ENCODE results near the gene DPYSL4. TPM values are rescaled to one million over a fixed set of nuclear protein-coding genes. Genes with fewer than 3 reads are reported as not detected.

The DPYSL4 gene
- total and polyA plus RNA-seq, 4 experiments from 2014 or later = 0.21 to 1.8 (median 0.41) TPM

GRCh38 chr10:132189016-132189415 lies 2.3 kb downstream of the DPYSL4 start:
- POLR2A ChIA-PET (ENCODE audit: partially characterized antibody) = no interaction called here
- CTCF ChIA-PET (ENCODE audit: partially characterized antibody) = no interaction called here

GRCh38 chr10:132189810-132190422 lies 3.2 kb downstream of the DPYSL4 start:
- Histone ChIP-seq H3K9me3 (ENCODE audit: control insufficient read depth in 1 of 2, low read length in 2 of 2) (no peaks in the 10 kb centered on the region), H3K27ac (ENCODE audit: low read depth, low read length) (no peak overlapping the region), H3K4me3 (ENCODE audit: low read length in 2 of 2) (no peak overlapping the region), H3K4me1 (ENCODE audit: insufficient read depth, low read length) (peaks cover 15% of the 10 kb centered on the region), H3K36me3 (ENCODE audit: insufficient read depth, low read length) (no peaks in the 10 kb centered on the region), H3K27me3 (ENCODE audit: insufficient read depth, low read length) (peaks cover 18% of the 10 kb centered on the region)
- intact Hi-C loops (cut with micrococcal nuclease) = loop anchor here (10.0 kb wide), 1 partner anchor 145 kb away; the partner anchor contains the start of gene LRRC27
- Mint-ChIP-seq H3K36me3 (no peaks in the 10 kb centered on the region), H3K4me3 (peak overlapping the region in 1 of 8 donors; percentile 22), H3K27me3 (peaks cover 25 to 28% of the 10 kb centered on the region in 2 donors), H3K9me3 (peaks cover 0 to under 1% (median 0%) of the 10 kb centered on the region in 8 donors), H3K4me1 (peaks cover 1 to 10% (median 5%) of the 10 kb centered on the region in 4 donors), H3K27ac (no peak overlapping the region)
- CTCF ChIA-PET (ENCODE audit: partially characterized antibody) = no interaction called here
- DNase-seq = no peak
- POLR2A ChIA-PET (ENCODE audit: partially characterized antibody) = no interaction called here

More at GRCh38 chr10:132189016-132189415, 2.3 kb downstream of the DPYSL4 start:
- Mint-ChIP-seq H3K27me3 (peaks cover 31% of the 10 kb centered on the region in 2 donors), H3K4me1 (peaks cover 1 to 13% (median 7%) of the 10 kb centered on the region in 4 donors), H3K27ac (peak overlapping the region in 1 of 7 donors; percentile 58), H3K36me3 (no peaks in the 10 kb centered on the region), H3K4me3 (peak overlapping the region in 2 of 8 donors; percentile 49 to 64), H3K9me3 (peaks cover 0 to 3% (median 0%) of the 10 kb centered on the region in 8 donors)
- Histone ChIP-seq H3K9me3 (ENCODE audit: control insufficient read depth in 1 of 2, low read length in 2 of 2) (no peaks in the 10 kb centered on the region), H3K27me3 (ENCODE audit: insufficient read depth, low read length) (peaks cover 22% of the 10 kb centered on the region), H3K36me3 (ENCODE audit: insufficient read depth, low read length) (no peaks in the 10 kb centered on the region), H3K4me3 (ENCODE audit: low read length in 2 of 2) (no peak overlapping the region), H3K27ac (ENCODE audit: low read depth, low read length) (no peak overlapping the region), H3K4me1 (ENCODE audit: insufficient read depth, low read length) (peaks cover 15% of the 10 kb centered on the region)
- DNase-seq = no peak
- intact Hi-C loops (cut with micrococcal nuclease) = loop anchor here (10.0 kb wide), 1 partner anchor 146 kb away; the partner anchor contains the start of gene LRRC27

GRCh38 chr10:132192076-132192975 lies 5.6 kb downstream of the DPYSL4 start:
- Mint-ChIP-seq H3K27me3 (peaks cover 23 to 25% of the 10 kb centered on the region in 2 donors), H3K36me3 (no peaks in the 10 kb centered on the region), H3K9me3 (no peaks in the 10 kb centered on the region), H3K4me3 (no peak overlapping the region), H3K4me1 (peaks cover 1 to 8% (median 3%) of the 10 kb centered on the region in 4 donors), H3K27ac (peak overlapping the region in 1 of 7 donors; percentile 37)
- Histone ChIP-seq H3K4me1 (ENCODE audit: insufficient read depth, low read length) (no peaks in the 10 kb centered on the region), H3K27ac (ENCODE audit: low read depth, low read length) (no peak overlapping the region), H3K4me3 (ENCODE audit: low read length in 2 of 2) (no peak overlapping the region), H3K36me3 (ENCODE audit: insufficient read depth, low read length) (no peaks in the 10 kb centered on the region), H3K9me3 (ENCODE audit: control insufficient read depth in 1 of 2, low read length in 2 of 2) (no peaks in the 10 kb centered on the region), H3K27me3 (ENCODE audit: insufficient read depth, low read length) (peaks cover 10% of the 10 kb centered on the region)
- no peak for DNase-seq
- intact Hi-C loops (cut with micrococcal nuclease) = no loop called here
- ChIA-PET POLR2A (ENCODE audit: partially characterized antibody) (no interaction called here), CTCF (ENCODE audit: partially characterized antibody) (no interaction called here)

- CTCF ChIA-PET (ENCODE audit: partially characterized antibody) = no interaction called here
- no peaks in the 10 kb centered on the region for H3K9me3 Mint-ChIP-seq
- H3K36me3 Mint-ChIP-seq = no peaks in the 10 kb centered on the region
- H3K27ac ChIP-seq (ENCODE audit: low read depth, low read length) = no peak overlapping the region
- peak overlapping the region in 1 of 7 donors; percentile 19 for H3K27ac Mint-ChIP-seq
- H3K4me1 Mint-ChIP-seq = peaks cover 1 to 8% (median 3%) of the 10 kb centered on the region in 4 donors
- no peaks in the 10 kb centered on the region for H3K4me1 ChIP-seq (ENCODE audit: insufficient read depth, low read length)
- no peak for DNase-seq
- H3K27me3 ChIP-seq (ENCODE audit: insufficient read depth, low read length) = peaks cover 2% of the 10 kb centered on the region
- H3K4me3 Mint-ChIP-seq = no peak overlapping the region
- H3K27me3 Mint-ChIP-seq = peaks cover 20 to 21% of the 10 kb centered on the region in 2 donors
- H3K36me3 ChIP-seq (ENCODE audit: insufficient read depth, low read length) = no peaks in the 10 kb centered on the region
- intact Hi-C loops (cut with micrococcal nuclease) = no loop called here
- H3K4me3 ChIP-seq (ENCODE audit: low read length in 2 of 2) = no peak overlapping the region
- H3K9me3 ChIP-seq (ENCODE audit: control insufficient read depth in 1 of 2, low read length in 2 of 2) = no peaks in the 10 kb centered on the region
- POLR2A ChIA-PET (ENCODE audit: partially characterized antibody) = no interaction called here
These were observed 6.4 kb downstream of the DPYSL4 start for GRCh38 chr10:132192991-132193665.

- Mint-ChIP-seq H3K27ac (no peak overlapping the region), H3K9me3 (no peaks in the 10 kb centered on the region), H3K27me3 (peaks cover 11 to 14% of the 10 kb centered on the region in 2 donors), H3K4me3 (no peak overlapping the region), H3K36me3 (no peaks in the 10 kb centered on the region), H3K4me1 (peaks cover 0 to 2% (median under 1%) of the 10 kb centered on the region in 4 donors)
- CTCF ChIA-PET (ENCODE audit: partially characterized antibody) = no interaction called here
- no peaks in the 10 kb centered on the region for H3K27me3 ChIP-seq (ENCODE audit: insufficient read depth, low read length)
- no peaks in the 10 kb centered on the region for H3K9me3 ChIP-seq (ENCODE audit: control insufficient read depth in 1 of 2, low read length in 2 of 2)
- H3K27ac ChIP-seq (ENCODE audit: low read depth, low read length) = no peak overlapping the region
- DNase-seq = peak in 1 of 5 donors; percentile 24
- H3K36me3 ChIP-seq (ENCODE audit: insufficient read depth, low read length) = no peaks in the 10 kb centered on the region
- POLR2A ChIA-PET (ENCODE audit: partially characterized antibody) = no interaction called here
- no peaks in the 10 kb centered on the region for H3K4me1 ChIP-seq (ENCODE audit: insufficient read depth, low read length)
- intact Hi-C loops (cut with micrococcal nuclease) = loop anchor here (1.0 kb wide), 1 partner anchor 9 kb away; no protein-coding TSS in a partner anchor
- no peak overlapping the region for H3K4me3 ChIP-seq (ENCODE audit: low read length in 2 of 2)
These were observed 7.3 kb downstream of the DPYSL4 start for GRCh38 chr10:132193907-132194552.

GRCh38 chr10:132194726-132195125 lies 8.0 kb downstream of the DPYSL4 start:
- no peaks in the 10 kb centered on the region for H3K9me3 Mint-ChIP-seq
- H3K4me3 Mint-ChIP-seq = no peak overlapping the region

More at GRCh38 chr10:132194726-132195125, 8.0 kb downstream of the DPYSL4 start:
- H3K27me3 ChIP-seq (ENCODE audit: insufficient read depth, low read length) = no peaks in the 10 kb centered on the region
- Mint-ChIP-seq H3K27me3 (peaks cover 4 to 7% of the 10 kb centered on the region in 2 donors), H3K27ac (no peak overlapping the region), H3K4me1 (peaks cover 0 to 2% (median under 1%) of the 10 kb centered on the region in 4 donors), H3K36me3 (no peaks in the 10 kb centered on the region)
- POLR2A ChIA-PET (ENCODE audit: partially characterized antibody) = no interaction called here
- H3K36me3 ChIP-seq (ENCODE audit: insufficient read depth, low read length) = no peaks in the 10 kb centered on the region
- H3K9me3 ChIP-seq (ENCODE audit: control insufficient read depth in 1 of 2, low read length in 2 of 2) = no peaks in the 10 kb centered on the region
- H3K4me3 ChIP-seq (ENCODE audit: low read length in 2 of 2) = no peak overlapping the region
- intact Hi-C loops (cut with micrococcal nuclease) = loop anchor here (1.0 kb wide), 1 partner anchor 9 kb away; no protein-coding TSS in a partner anchor
- DNase-seq = no peak
- no peaks in the 10 kb centered on the region for H3K4me1 ChIP-seq (ENCODE audit: insufficient read depth, low read length)
- H3K27ac ChIP-seq (ENCODE audit: low read depth, low read length) = no peak overlapping the region
- CTCF ChIA-PET (ENCODE audit: partially characterized antibody) = no interaction called here
